HCT116 (cell line): ENCODE data around the gene FRK. TPM values are rescaled to one million over a fixed set of nuclear protein-coding genes. Genes with fewer than 3 reads are reported as not detected.
A peak's percentile ranks its signal among the peaks of the same experiment; 100 is the strongest.

Source experiments
- ATAC-seq: fragments of 200-7000 bp; cut with Tn5 transposase; 2 replicates; pipeline ENCODE4 v1.9.1; 2020; ENCODE audit warnings: mild to moderate bottlenecking, moderate library complexity
- BruUV-seq: library from RNA; stranded (reverse); fragments of 400-500 nt; replicated peaks from 2 replicates; lab custom pipeline; 2021; lab: Mats Ljungman, UMichigan
- CTCF ChIA-PET: fragments of 300-600 bp; sonication (Branson Sonifier 250); formaldehyde crosslinking; loops from one replicate; lab custom pipeline; 2021; ENCODE audit warnings: antibody characterized with exemption; lab: Charles Lee
- POLR2A ChIA-PET: fragments of 300-600, 350-600 bp; sonication (Branson Sonifier 250); formaldehyde crosslinking; loops from one replicate; lab custom pipeline; 2021; ENCODE audit warnings: antibody characterized with exemption; lab: Charles Lee
- RAD21 ChIA-PET, 2 experiments: fragments of 300-600 bp; sonication (Branson Sonifier 250); formaldehyde crosslinking; loops; one replicate each; lab custom pipeline; 2023; ENCODE audit warnings: low total read pairs in 2 of 2; ENCODE audit not compliant: uncharacterized antibody in 2 of 2, unreplicated experiment in 2 of 2, low non-redundant PET in 1 of 2; lab: Charles Lee
- DNase-seq: peaks from one replicate; pipeline ENCODE4 v3.0.0-alpha.2; 2010; ENCODE audit warnings: low read depth, low spot score
- H2AFZ ChIP-seq: fragments of 200-600 bp; shearing (Covaris generic), sonication (generic); 2 replicates; pipeline ENCODE4 v1.6.1; 2017; ENCODE audit warnings: low read depth, mixed run types, mixed read lengths, antibody characterized with exemption, low read length; ENCODE audit not compliant: poor library complexity, severe bottlenecking
- H3K27ac ChIP-seq: 2 replicates; pipeline ENCODE4 v1.5.1; 2012; ENCODE audit warnings: low read depth, low read length
- H3K27me3 ChIP-seq: fragments of 200-600 bp; sonication (generic); 2 replicates; pipeline ENCODE4 v1.6.1; 2016; ENCODE audit warnings: mixed run types, low read length, mixed read lengths; ENCODE audit not compliant: insufficient read depth
- H3K36me3 ChIP-seq, 2 experiments: fragments of 200-500 bp in 1 of 2; fragments of 200-600 bp in 1 of 2; sonication (Bioruptor generic) in 1 of 2; sonication (generic) in 1 of 2; 2 replicates each; pipeline versions ENCODE4 v1.5.1 to v1.6.1; 2014 to 2016; ENCODE audit warnings: low read length in 2 of 2, inconsistent platforms in 1 of 2, mixed read lengths in 1 of 2, mixed run types in 1 of 2; ENCODE audit not compliant: insufficient read depth in 2 of 2, control insufficient read depth in 1 of 2
- H3K4me1 ChIP-seq, 2 experiments: fragments of 200-600 bp in 1 of 2; sonication (generic) in 1 of 2; 2 replicates each; pipeline versions ENCODE4 v1.5.1 to v1.6.1; 2012 to 2017; ENCODE audit warnings: low read length in 2 of 2, inconsistent platforms in 1 of 2, mild to moderate bottlenecking in 1 of 2, mixed read lengths in 1 of 2, mixed run types in 1 of 2, moderate library complexity in 1 of 2; ENCODE audit not compliant: insufficient read depth in 2 of 2, control insufficient read depth in 1 of 2
- H3K4me2 ChIP-seq: fragments of 200-600 bp; sonication (generic); 2 replicates; pipeline ENCODE4 v1.6.1; 2017; ENCODE audit warnings: mixed run types, low read length, mixed read lengths
- H3K4me3 ChIP-seq, 2 experiments: fragments of 200-600 bp in 1 of 2; sonication (generic) in 1 of 2; replicated peaks in 1 of 2; 2 replicates each; pipeline ENCODE4 v1.5.1; 2011 to 2016; ENCODE audit warnings: low read length in 2 of 2, control low read depth in 1 of 2, low read depth in 1 of 2, mild to moderate bottlenecking in 1 of 2, mixed read lengths in 1 of 2, mixed run types in 1 of 2
- H3K79me2 ChIP-seq: fragments of 200-600 bp; sonication (generic); 2 replicates; pipeline ENCODE4 v1.6.1; 2017; ENCODE audit warnings: mild to moderate bottlenecking, mixed run types, low read length, moderate library complexity, mixed read lengths; ENCODE audit not compliant: insufficient read depth
- H3K9ac ChIP-seq: fragments of 200-600 bp; sonication (generic); 2 replicates; pipeline ENCODE4 v1.6.1; 2016; ENCODE audit warnings: low read length, mixed read lengths
- H3K9me2 ChIP-seq: fragments of 200-600 bp; sonication (generic), shearing (Covaris generic); 2 replicates; pipeline ENCODE4 v1.6.1; 2017; ENCODE audit warnings: mixed run types, mild to moderate bottlenecking, moderate library complexity; ENCODE audit not compliant: insufficient read depth
- H3K9me3 ChIP-seq, 2 experiments: fragments of 200-500 bp in 1 of 2; fragments of 200-600 bp in 1 of 2; sonication (Bioruptor generic) in 1 of 2; sonication (generic) in 1 of 2; 2 replicates each; pipeline ENCODE4 v1.6.1; 2014 to 2017; ENCODE audit warnings: low read length in 2 of 2, mixed read lengths in 2 of 2, inconsistent platforms in 1 of 2, low read depth in 1 of 2, mild to moderate bottlenecking in 1 of 2, mixed run types in 1 of 2, moderate library complexity in 1 of 2; ENCODE audit not compliant: control insufficient read depth in 1 of 2, insufficient read depth in 1 of 2
- H4K20me1 ChIP-seq: fragments of 200-600 bp; sonication (generic), shearing (Covaris generic); 2 replicates; pipeline ENCODE4 v1.6.1; 2017; ENCODE audit warnings: mixed run types, mild to moderate bottlenecking, moderate library complexity; ENCODE audit not compliant: insufficient read depth
- CBX3 ChIP-seq: IDR thresholded peaks from 2 replicates; pipeline ENCODE4 v1.6.1; 2012; ENCODE audit warnings: low read depth
- CEBPB ChIP-seq: IDR thresholded peaks from 2 replicates; pipeline ENCODE4 v1.6.1; 2012; ENCODE audit warnings: low read depth
- EGR1 ChIP-seq: IDR thresholded peaks from 2 replicates; pipeline ENCODE4 v1.6.1; 2012; ENCODE audit warnings: low read depth
- ELF1 ChIP-seq: IDR thresholded peaks from 2 replicates; pipeline ENCODE4 v1.6.1; 2012; ENCODE audit warnings: low read depth, borderline replicate concordance
- EZH2 ChIP-seq: fragments of 200-600 bp; sonication (generic); IDR thresholded peaks from 2 replicates; pipeline ENCODE4 v1.6.1; 2017; ENCODE audit warnings: antibody characterized with exemption, mixed run types
- EZH2phosphoT487 ChIP-seq: fragments of 200-600 bp; IDR thresholded peaks from 2 replicates; pipeline ENCODE4 v1.6.1; 2018; ENCODE audit warnings: antibody characterized with exemption, borderline replicate concordance
- FOSL1 ChIP-seq: IDR thresholded peaks from 2 replicates; pipeline ENCODE4 v1.6.1; 2012; ENCODE audit warnings: low read depth
- JUND ChIP-seq: IDR thresholded peaks from 2 replicates; pipeline ENCODE4 v1.6.1; 2012
- POLR2A ChIP-seq: IDR thresholded peaks from 2 replicates; pipeline ENCODE4 v1.7.0; 2011; ENCODE audit warnings: borderline replicate concordance; ENCODE audit not compliant: insufficient read depth, insufficient read length; ENCODE audit errors: extremely low read depth
- POLR2AphosphoS5 ChIP-seq: IDR thresholded peaks from 2 replicates; pipeline ENCODE4 v1.6.1; 2011; ENCODE audit warnings: mild to moderate bottlenecking, low read depth, low read length, moderate library complexity
- RAD21 ChIP-seq: IDR thresholded peaks from 2 replicates; pipeline ENCODE4 v1.6.1; 2012; ENCODE audit warnings: low read depth, mild to moderate bottlenecking
- SIN3A ChIP-seq: IDR thresholded peaks from 2 replicates; pipeline ENCODE4 v1.6.1; 2012; ENCODE audit warnings: low read depth
- SP1 ChIP-seq: IDR thresholded peaks from 2 replicates; pipeline ENCODE4 v1.6.1; 2012; ENCODE audit warnings: low read depth
- SRF ChIP-seq: IDR thresholded peaks from 2 replicates; pipeline ENCODE4 v1.6.1; 2012; ENCODE audit warnings: low read depth
- ZFX ChIP-seq: fragments of 450-650 bp; IDR thresholded peaks from 2 replicates; pipeline ENCODE4 v1.6.1; 2017
- intact Hi-C: fragments of 100-400 bp; cut with micrococcal nuclease; formaldehyde crosslinking; loops from 2 replicates; pipeline ENCODE4 v1.10.0; 2022
- total RNA-seq: library from RNA; stranded (reverse); gene quantifications from one replicate; pipeline ENCODE4 v1.2.1, GENCODE V29; 2021; ENCODE audit not compliant: unreplicated experiment
- TF ChIP-seq, protein P1 (sequence below): IDR thresholded peaks from 2 replicates; pipeline ENCODE4 v1.6.1; 2012; ENCODE audit warnings: low read depth
- TF ChIP-seq, protein P2 (sequence below), 3 experiments: fragments of 200-600 bp in 1 of 3; sonication (generic) in 1 of 3; IDR thresholded peaks in 2 of 3; conservative IDR thresholded peaks in 1 of 3; 2 replicates each; pipeline ENCODE4 v1.5.1; 2012 to 2017; ENCODE audit warnings: low read depth in 2 of 3, low read length in 2 of 3, antibody characterized with exemption in 1 of 3, borderline replicate concordance in 1 of 3, control low read depth in 1 of 3, mild to moderate bottlenecking in 1 of 3, mixed read lengths in 1 of 3, mixed run types in 1 of 3, moderate library complexity in 1 of 3; ENCODE audit not compliant: insufficient read depth in 1 of 3

The FRK gene
- total RNA-seq, 1 experiment from 2014 or later = 3.7 TPM

DNA sequence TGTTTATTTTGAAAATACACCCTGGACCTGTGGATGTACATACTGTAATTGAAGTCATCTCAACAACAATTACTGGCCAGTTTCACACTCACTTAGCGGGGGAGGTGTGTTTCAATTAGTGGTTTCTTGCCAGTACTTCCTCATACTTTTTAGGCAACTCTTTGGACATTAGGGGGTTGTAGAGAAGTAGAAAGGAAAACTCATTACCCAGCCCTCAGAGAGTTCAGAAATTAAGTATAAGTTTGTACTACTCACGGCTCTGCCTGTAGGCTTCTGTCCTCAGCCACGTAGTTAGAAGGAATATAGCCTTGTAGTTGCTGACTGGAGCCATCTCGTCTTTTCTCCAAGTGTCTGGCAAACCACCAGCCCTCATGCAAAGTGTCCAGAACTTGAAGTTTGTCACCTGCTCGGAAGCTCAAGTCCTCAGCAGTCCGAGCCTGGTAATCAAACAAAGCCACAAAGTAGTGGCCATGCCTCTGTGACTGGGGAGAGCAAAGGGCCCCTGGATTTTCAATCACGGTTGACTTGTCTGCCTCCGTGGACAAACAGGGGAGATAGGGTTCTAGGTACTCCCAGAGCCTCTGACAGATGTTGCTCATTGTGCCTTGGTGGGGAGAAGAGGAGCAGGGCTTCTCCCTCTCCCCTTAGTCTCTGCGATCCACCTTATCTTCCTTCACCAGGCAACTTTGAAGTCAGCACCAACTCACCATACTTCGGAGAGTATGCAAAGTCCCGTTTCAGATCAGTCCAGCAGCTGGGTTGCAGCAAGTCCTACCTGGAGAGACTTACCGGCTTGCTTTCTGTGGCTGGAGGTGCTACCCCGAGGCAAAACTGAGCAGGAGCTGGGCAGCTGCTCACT, 749 bp downstream of the FRK start (continued):
- TF ChIP-seq, protein P1, sequence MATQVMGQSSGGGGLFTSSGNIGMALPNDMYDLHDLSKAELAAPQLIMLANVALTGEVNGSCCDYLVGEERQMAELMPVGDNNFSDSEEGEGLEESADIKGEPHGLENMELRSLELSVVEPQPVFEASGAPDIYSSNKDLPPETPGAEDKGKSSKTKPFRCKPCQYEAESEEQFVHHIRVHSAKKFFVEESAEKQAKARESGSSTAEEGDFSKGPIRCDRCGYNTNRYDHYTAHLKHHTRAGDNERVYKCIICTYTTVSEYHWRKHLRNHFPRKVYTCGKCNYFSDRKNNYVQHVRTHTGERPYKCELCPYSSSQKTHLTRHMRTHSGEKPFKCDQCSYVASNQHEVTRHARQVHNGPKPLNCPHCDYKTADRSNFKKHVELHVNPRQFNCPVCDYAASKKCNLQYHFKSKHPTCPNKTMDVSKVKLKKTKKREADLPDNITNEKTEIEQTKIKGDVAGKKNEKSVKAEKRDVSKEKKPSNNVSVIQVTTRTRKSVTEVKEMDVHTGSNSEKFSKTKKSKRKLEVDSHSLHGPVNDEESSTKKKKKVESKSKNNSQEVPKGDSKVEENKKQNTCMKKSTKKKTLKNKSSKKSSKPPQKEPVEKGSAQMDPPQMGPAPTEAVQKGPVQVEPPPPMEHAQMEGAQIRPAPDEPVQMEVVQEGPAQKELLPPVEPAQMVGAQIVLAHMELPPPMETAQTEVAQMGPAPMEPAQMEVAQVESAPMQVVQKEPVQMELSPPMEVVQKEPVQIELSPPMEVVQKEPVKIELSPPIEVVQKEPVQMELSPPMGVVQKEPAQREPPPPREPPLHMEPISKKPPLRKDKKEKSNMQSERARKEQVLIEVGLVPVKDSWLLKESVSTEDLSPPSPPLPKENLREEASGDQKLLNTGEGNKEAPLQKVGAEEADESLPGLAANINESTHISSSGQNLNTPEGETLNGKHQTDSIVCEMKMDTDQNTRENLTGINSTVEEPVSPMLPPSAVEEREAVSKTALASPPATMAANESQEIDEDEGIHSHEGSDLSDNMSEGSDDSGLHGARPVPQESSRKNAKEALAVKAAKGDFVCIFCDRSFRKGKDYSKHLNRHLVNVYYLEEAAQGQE = no peak
- TF ChIP-seq FOSL1 (peak; percentile 37; the same call in 1 of the 2 replicates), CBX3 (peak; percentile 43; the same call in 1 of the 2 replicates)

DNA sequence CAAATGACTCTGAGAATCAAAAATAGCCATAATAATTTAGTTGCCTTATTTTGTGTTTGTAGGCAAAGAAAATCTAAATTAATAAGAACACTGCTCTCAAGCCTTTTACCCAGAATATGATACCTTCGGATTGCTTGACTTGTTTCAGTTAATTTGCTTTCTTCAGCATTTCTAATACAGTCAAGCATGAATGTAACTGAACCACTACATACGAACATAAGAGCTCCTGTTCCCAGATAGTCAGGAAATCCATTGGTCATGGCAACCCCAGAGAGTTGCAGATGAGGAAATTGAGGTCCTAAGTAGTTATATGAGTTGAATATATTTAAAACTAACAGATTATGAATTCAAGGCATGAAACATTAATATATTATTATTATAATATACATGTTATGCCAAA, 2.9 kb downstream of the FRK start:
- ChIA-PET POLR2A (no interaction called here), CTCF (no interaction called here), RAD21 (no interaction called here)
- no peak overlapping the region for H3K27ac ChIP-seq
- H3K79me2 ChIP-seq = no peaks in the 10 kb centered on the region
- no peaks in the 10 kb centered on the region for H3K36me3 ChIP-seq
- peaks cover 10 to 28% of the 10 kb centered on the region in 2 experiments; a peak in 3 of 4 replicates for H3K4me1 ChIP-seq
- H4K20me1 ChIP-seq = no peaks in the 10 kb centered on the region
- TF ChIP-seq EGR1 (no peak), JUND (no peak), EZH2phosphoT487 (no peak), POLR2AphosphoS5 (no peak), SRF (no peak), CEBPB (no peak), RAD21 (no peak), POLR2A (no peak), CBX3 (no peak), ZFX (no peak), SIN3A (no peak), SP1 (no peak), EZH2 (no peak), ELF1 (no peak)
- TF ChIP-seq, protein P2, sequence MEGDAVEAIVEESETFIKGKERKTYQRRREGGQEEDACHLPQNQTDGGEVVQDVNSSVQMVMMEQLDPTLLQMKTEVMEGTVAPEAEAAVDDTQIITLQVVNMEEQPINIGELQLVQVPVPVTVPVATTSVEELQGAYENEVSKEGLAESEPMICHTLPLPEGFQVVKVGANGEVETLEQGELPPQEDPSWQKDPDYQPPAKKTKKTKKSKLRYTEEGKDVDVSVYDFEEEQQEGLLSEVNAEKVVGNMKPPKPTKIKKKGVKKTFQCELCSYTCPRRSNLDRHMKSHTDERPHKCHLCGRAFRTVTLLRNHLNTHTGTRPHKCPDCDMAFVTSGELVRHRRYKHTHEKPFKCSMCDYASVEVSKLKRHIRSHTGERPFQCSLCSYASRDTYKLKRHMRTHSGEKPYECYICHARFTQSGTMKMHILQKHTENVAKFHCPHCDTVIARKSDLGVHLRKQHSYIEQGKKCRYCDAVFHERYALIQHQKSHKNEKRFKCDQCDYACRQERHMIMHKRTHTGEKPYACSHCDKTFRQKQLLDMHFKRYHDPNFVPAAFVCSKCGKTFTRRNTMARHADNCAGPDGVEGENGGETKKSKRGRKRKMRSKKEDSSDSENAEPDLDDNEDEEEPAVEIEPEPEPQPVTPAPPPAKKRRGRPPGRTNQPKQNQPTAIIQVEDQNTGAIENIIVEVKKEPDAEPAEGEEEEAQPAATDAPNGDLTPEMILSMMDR (IDR thresholded peaks at IDR 0.05 in 2 of 3, conservative IDR thresholded peaks at IDR 0.05 in 1 of 3; ENCODE audit: borderline replicate concordance in 1 of 3, insufficient read depth in 1 of 3, low read depth in 2 of 3, low read length in 2 of 3) = no peak
- TF ChIP-seq, protein P1 = no peak
- ATAC-seq (no peak), DNase-seq (no peak)
- no peaks in the 10 kb centered on the region for H3K9me3 ChIP-seq
- H2AFZ ChIP-seq = no peak overlapping the region
- H3K9ac ChIP-seq = no peak overlapping the region
- H3K27me3 ChIP-seq = no peaks in the 10 kb centered on the region
- H3K4me2 ChIP-seq = no peak overlapping the region
- H3K9me2 ChIP-seq = no peaks in the 10 kb centered on the region
- BruUV-seq = no TSS peak
- intact Hi-C loops = no loop called here
- H3K4me3 ChIP-seq = no peak overlapping the region
